NCI-H460 (cell line): ENCODE data around the gene DIAPH2. TPM values are rescaled to one million over a fixed set of nuclear protein-coding genes. Genes with fewer than 3 reads are reported as not detected.

Source experiments
- DNase-seq: peaks from one replicate; pipeline ENCODE4 v3.0.0-alpha.2; 2016; ENCODE audit warnings: low read depth; ENCODE audit errors: extremely low read depth
- total RNA-seq: library from RNA; depleted of rRNA; stranded (reverse); fragments of >200 nt; shearing (Covaris generic); gene quantifications from 2 replicates; pipeline ENCODE4 v1.2.3, GENCODE V29; 2014

The DIAPH2 gene
- total RNA-seq, 1 experiment from 2014 or later = 29.6 TPM

- DNase-seq = no peak
Measured at GRCh38 chrX:97030947-97031346, 346.3 kb downstream of the DIAPH2 start.

- no peak for DNase-seq
Measured at GRCh38 chrX:97039363-97040029, 354.9 kb downstream of the DIAPH2 start.

GRCh38 chrX:97045470-97045869, 360.8 kb downstream of the DIAPH2 start:
- DNase-seq = no peak

GRCh38 chrX:97046867-97047266, 362.2 kb downstream of the DIAPH2 start:
- no peak for DNase-seq

- no peak for DNase-seq
Measured at GRCh38 chrX:97050392-97050791, 365.8 kb downstream of the DIAPH2 start.

- no peak for DNase-seq
Measured at GRCh38 chrX:97057349-97057909, 372.8 kb downstream of the DIAPH2 start.

GRCh38 chrX:97060020-97060419, 375.4 kb downstream of the DIAPH2 start:
- no peak for DNase-seq

GRCh38 chrX:97065066-97065465, 380.4 kb downstream of the DIAPH2 start:
- DNase-seq = no peak

- no peak for DNase-seq
Measured at GRCh38 chrX:97065973-97066372, 381.3 kb downstream of the DIAPH2 start.

- DNase-seq = no peak
Measured at GRCh38 chrX:97066381-97066780, 381.7 kb downstream of the DIAPH2 start.

GRCh38 chrX:97070346-97070745, 385.7 kb downstream of the DIAPH2 start:
- no peak for DNase-seq

GRCh38 chrX:97074400-97074799, 389.8 kb downstream of the DIAPH2 start:
- DNase-seq = no peak

GRCh38 chrX:97089116-97089515, 404.5 kb downstream of the DIAPH2 start:
- DNase-seq = no peak

- no peak for DNase-seq
Measured at GRCh38 chrX:97096385-97096784, 411.7 kb downstream of the DIAPH2 start.

- DNase-seq = no peak
Measured at GRCh38 chrX:97102938-97103337, 418.3 kb downstream of the DIAPH2 start.

- no peak for DNase-seq
Measured at GRCh38 chrX:97109730-97110129, 425.1 kb downstream of the DIAPH2 start.

- DNase-seq = no peak
Measured at GRCh38 chrX:97117572-97117971, 432.9 kb downstream of the DIAPH2 start.

- DNase-seq = no peak
Measured at GRCh38 chrX:97119474-97120109, 434.9 kb downstream of the DIAPH2 start.

GRCh38 chrX:97123001-97123400, 438.4 kb downstream of the DIAPH2 start:
- DNase-seq = no peak

- no peak for DNase-seq
Measured at GRCh38 chrX:97126020-97126419, 441.4 kb downstream of the DIAPH2 start.

GRCh38 chrX:97132664-97133415, 448.2 kb downstream of the DIAPH2 start:
- DNase-seq = no peak
